Muscle layer of duodenum (tissue), 2 donors: ENCODE measurements around the gene MXD1.

Experiments
- H3K27ac ChIP-seq: one replicate; pipeline ENCODE4 v1.7.0; 2013; ENCODE audit warnings: mild to moderate bottlenecking, low read length
- H3K27me3 ChIP-seq: one replicate; pipeline ENCODE4 v1.7.0; 2013; ENCODE audit warnings: low read depth, mild to moderate bottlenecking, control low read depth, low read length
- H3K36me3 ChIP-seq, 2 donors: one replicate each; pipeline ENCODE4 v1.7.0; 2013; ENCODE audit warnings: low read length in 2 of 2, control low read depth in 1 of 2, mild to moderate bottlenecking in 1 of 2; ENCODE audit not compliant: insufficient read depth in 2 of 2, control insufficient read depth in 1 of 2
- H3K4me1 ChIP-seq, 2 donors: one replicate each; pipeline ENCODE4 v1.7.0; 2013; ENCODE audit warnings: low read length in 2 of 2, mild to moderate bottlenecking in 2 of 2, control low read depth in 1 of 2, moderate library complexity in 1 of 2; ENCODE audit not compliant: insufficient read depth in 2 of 2, control insufficient read depth in 1 of 2
- H3K4me3 ChIP-seq, 2 donors: one replicate each; pipeline ENCODE4 v1.7.0; 2013; ENCODE audit warnings: low read length in 2 of 2, low read depth in 1 of 2, mild to moderate bottlenecking in 1 of 2
- H3K9me3 ChIP-seq, 2 donors: one replicate each; pipeline ENCODE4 v1.7.0; 2013; ENCODE audit warnings: low read length in 2 of 2, control low read depth in 1 of 2, mild to moderate bottlenecking in 1 of 2; ENCODE audit not compliant: control insufficient read depth in 1 of 2
- donor health status: healthy.

MXD1 gene

DNA sequence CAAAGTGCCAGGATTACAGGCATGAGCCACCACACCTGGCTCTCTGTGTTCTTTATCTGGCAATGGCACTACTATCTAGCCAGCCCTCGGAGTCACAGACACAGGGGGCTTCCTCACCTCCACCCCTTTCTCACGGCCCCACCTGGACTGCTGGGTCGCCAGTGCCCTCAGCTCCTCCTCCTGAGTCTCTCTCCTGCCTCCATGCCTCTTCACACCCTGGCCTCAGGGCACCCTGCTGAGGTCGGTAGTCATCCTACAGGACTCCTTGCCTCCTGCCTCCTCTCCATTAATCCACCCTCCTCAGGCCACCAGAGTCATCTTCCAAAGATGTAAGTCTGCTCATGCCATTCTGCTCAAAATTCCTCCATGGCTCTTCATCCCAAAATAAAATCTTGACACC is 55.1 kb downstream of the MXD1 start:
- Histone ChIP-seq H3K4me1 (no peaks in the 10 kb centered on the region), H3K27me3 (no peaks in the 10 kb centered on the region), H3K36me3 (no peaks in the 10 kb centered on the region), H3K4me3 (no peak overlapping the region), H3K27ac (no peak overlapping the region), H3K9me3 (no peaks in the 10 kb centered on the region)

DNA sequence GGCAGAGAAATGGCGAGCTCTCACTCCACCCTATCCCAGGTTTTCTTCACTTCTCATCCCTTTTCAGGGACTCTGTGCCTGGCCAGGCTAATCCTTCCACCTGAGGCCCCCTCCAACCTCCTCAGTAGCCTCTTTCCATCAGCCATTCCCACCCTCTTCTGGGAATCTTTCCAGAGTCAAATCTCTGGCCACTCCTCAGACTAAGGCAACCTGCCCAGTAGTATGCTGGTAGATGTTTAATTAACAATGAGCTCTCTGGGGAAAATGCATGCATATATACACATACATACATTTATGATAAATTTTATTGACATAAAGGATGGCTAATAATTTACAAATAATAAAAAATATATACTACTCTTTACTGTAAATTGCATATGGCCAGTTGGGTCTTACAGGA is 57.9 kb downstream of the MXD1 start:
- Histone ChIP-seq H3K27ac (no peak overlapping the region), H3K36me3 (no peaks in the 10 kb centered on the region), H3K4me1 (no peaks in the 10 kb centered on the region), H3K4me3 (no peak overlapping the region), H3K27me3 (no peaks in the 10 kb centered on the region), H3K9me3 (no peaks in the 10 kb centered on the region)

DNA sequence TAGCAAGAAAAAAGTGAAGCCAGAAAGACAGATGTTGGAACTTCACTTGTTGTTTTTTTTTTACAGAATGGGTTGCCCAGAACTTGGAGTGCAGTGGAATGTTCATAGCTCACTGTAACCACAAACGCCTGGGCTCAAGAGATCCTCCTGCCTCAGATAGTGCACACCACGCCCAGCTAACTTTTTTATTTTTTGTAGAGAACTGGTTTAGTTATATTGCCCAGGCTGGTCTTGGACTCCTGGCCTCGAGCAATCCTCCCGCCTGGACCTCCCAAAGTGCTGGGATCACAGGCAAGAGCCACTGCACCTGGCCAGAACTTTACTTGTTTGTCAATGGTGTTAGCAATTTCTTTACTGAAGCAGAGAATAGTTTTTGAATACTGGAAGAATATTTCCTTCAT is 58.4 kb downstream of the MXD1 start:
- H3K4me1 ChIP-seq, result no peaks in the 10 kb centered on the region
- no peak overlapping the region for H3K4me3 ChIP-seq
- no peaks in the 10 kb centered on the region for H3K9me3 ChIP-seq
- H3K36me3 ChIP-seq, result no peaks in the 10 kb centered on the region
- H3K27me3 ChIP-seq, result no peaks in the 10 kb centered on the region
- no peak overlapping the region for H3K27ac ChIP-seq

DNA sequence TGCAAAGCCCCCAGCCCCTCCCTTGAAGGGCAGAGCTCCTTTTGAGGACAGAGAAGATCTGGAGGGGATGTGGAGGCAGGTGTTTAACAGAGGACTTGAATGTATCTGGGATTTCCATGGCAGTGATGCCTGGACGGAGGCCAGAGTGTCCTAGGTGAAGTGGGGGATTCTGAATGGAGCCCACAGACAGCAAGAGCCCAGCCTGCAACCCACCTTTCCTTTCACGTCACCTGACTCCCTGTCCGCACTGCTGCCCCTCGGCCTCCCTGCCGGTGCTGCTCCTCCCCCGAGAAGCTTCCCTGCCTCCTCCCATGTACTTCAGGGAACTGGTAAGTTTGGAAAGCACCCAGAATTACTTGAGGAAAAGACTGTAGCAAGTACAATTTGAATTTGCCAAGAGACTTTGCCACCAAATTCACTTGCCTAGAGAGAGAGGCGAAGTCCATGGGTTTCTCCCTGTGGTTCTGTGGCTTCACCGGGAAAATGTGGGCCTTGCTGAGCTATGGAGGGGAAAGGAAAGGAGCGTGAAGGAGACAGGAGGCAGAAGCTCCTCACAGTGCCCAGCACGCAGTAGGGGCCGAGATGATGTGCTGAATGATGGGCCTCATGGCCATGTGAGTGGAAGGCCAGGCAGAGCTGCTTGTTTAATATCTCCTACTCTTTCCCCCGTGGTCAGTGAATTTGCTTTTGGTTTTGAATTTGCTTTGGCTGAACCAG is 60.4 kb downstream of the MXD1 start:
- Histone ChIP-seq H3K9me3 (no peaks in the 10 kb centered on the region), H3K27me3 (no peaks in the 10 kb centered on the region), H3K36me3 (no peaks in the 10 kb centered on the region), H3K4me1 (no peaks in the 10 kb centered on the region), H3K4me3 (no peak overlapping the region), H3K27ac (no peak overlapping the region)

DNA sequence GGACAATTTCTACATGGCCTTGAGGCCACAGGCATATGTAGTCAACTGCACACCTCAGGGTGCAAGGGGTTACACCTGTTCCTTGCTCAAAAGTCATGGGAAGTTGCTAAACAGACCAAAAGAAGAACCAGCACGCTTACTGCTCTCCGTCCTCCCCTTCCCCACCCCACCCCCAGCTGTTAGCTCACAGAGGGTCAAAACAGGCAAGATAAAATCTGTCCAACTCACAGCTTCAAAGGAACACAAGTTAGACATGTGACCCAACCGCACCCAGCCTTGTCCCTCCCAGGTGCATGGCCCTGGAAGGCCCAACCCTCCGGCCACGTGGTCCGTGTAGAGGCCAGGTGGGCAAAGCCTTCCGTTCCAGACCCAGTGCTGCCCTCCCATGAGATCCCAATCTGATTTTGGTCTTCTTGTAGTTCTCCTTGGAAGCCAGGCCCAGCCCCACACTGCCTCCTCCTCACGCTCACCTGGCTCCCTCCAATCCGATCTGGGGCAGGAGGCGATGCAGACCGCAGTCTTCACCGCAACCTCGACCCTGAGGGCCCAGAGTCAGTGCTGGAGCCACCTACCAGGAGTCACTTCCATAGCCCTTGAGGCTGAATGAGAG is 61.0 kb downstream of the MXD1 start:
- Histone ChIP-seq H3K9me3 (no peaks in the 10 kb centered on the region), H3K4me3 (no peak overlapping the region), H3K4me1 (no peaks in the 10 kb centered on the region), H3K27me3 (no peaks in the 10 kb centered on the region), H3K27ac (no peak overlapping the region), H3K36me3 (no peaks in the 10 kb centered on the region)

DNA sequence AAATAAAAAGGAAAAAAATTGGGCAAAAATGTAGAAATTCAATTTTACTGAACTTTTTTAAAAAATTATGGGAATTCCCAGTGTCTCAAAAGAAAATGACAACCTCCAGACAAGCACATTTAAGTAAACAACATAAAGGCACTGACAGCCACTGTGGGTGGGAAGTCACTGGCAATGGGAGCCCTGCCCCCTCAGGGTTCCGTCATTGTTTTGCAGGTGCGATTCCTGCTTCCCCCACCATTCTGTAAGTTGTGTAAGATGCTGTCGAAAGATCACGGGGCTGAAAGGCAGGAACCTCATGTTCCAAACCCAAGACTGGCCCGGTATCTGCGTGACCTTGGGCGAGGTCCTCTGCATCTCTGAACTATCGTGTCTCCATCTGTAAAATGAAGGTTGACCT is 62.3 kb downstream of the MXD1 start:
- Histone ChIP-seq H3K4me3 (no peak overlapping the region), H3K27me3 (no peaks in the 10 kb centered on the region), H3K36me3 (no peaks in the 10 kb centered on the region), H3K4me1 (no peaks in the 10 kb centered on the region), H3K27ac (no peak overlapping the region), H3K9me3 (no peaks in the 10 kb centered on the region)

DNA sequence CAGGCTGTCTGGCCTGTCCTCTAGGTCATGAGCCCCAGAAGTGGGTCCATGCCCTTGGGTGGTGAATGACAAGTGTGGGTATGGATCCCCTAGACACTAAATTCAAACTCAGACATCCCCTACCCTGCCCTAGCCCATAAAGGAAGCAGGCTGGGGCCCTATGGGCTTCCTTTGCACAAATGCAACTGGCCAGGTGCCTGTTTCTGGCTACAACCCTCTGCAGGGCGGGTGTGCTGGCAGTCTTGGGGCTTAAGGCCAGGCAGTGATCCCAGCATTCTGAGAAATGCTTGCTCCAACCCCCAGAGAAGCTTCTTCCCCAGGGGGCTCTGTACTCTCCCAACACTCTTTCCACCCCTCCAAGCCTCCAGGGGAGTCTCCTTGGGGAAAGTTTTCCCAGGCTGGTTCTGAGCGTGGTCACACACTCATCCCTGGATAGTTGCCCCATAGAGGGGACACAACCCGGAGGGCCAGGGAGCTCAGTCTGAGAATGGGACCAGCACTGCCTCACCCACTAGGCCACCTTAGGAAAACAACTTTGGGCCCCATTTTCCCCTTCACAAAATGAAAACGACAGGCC is 63.1 kb downstream of the MXD1 start:
- Histone ChIP-seq H3K9me3 (no peaks in the 10 kb centered on the region), H3K4me1 (no peaks in the 10 kb centered on the region), H3K36me3 (no peaks in the 10 kb centered on the region), H3K4me3 (no peak overlapping the region), H3K27ac (no peak overlapping the region), H3K27me3 (no peaks in the 10 kb centered on the region)

DNA sequence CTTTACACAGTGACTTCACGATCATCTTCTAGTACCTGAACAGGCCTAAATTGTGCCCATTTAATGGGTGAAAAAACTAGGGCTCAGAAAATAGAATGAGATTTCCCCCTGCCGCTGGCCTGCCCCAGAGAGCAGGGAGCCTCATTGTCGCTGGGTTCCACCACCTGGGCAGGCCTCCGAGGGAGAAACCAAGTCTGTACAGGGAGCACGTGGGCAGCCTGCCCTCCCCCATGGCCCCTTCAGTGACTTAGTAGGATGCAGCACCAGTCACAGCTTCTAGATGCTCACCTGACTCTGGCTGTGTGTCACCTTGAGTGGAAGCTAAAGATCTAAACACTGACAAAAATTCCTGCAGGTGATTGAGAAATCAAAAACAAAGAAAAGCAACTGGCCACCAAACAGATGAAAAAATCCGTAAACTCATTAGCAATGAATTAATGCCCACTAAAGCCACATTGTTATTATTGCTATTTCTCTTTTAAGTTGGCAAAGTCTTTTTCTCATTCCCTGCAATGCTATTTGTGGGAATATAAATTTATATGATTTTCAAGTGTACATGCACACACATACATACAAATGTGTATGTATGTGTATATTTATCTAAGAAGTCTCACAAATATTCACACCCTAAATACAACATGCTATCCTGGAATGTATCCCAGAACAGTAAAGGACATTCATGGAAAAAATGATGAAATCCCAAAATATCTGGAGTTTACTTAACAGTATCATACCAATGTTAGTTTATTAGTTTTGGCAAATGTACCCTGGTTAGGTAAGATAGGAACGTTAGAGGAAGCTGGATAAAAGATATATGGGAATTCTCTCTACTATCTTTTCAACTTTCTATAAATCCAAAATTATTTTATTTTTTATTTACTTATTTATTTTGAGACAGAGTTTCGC is 65.2 kb downstream of the MXD1 start:
- Histone ChIP-seq H3K27ac (no peak overlapping the region), H3K36me3 (no peaks in the 10 kb centered on the region), H3K4me3 (no peak overlapping the region), H3K9me3 (no peaks in the 10 kb centered on the region), H3K27me3 (no peaks in the 10 kb centered on the region), H3K4me1 (no peaks in the 10 kb centered on the region)

DNA sequence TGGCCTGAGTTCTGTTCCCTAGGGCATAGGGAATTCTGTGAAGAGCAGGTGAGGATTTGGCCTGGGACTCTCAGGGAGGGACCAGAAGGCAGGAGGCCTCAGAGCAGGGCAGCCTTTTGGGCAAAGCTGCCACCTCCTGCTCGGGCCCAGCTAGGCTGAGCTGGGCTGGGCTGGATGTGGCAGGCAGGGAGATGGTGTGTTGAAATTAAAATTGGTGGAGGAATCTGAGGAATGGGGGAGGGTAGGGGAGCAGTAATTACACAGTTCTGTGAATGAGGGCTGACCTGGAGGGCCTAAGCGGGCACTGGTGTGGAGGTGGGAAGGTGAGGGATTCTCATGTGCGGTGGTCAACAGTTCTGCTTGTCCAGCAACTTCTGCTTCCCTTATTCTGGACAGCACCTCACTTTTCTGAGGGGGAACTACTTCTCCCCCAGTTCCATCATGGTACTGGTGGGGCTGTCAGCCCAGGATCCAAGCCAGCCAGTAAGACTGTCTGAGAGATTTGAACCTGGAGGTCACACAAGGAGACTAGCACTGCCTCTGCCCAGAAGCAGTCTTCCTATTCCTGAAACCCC is 68.6 kb downstream of the MXD1 start:
- no peak overlapping the region for H3K27ac ChIP-seq
- no peaks in the 10 kb centered on the region for H3K9me3 ChIP-seq
- H3K4me1 ChIP-seq, result no peaks in the 10 kb centered on the region
- H3K4me3 ChIP-seq, result no peak overlapping the region
- no peaks in the 10 kb centered on the region for H3K36me3 ChIP-seq
- no peaks in the 10 kb centered on the region for H3K27me3 ChIP-seq

DNA sequence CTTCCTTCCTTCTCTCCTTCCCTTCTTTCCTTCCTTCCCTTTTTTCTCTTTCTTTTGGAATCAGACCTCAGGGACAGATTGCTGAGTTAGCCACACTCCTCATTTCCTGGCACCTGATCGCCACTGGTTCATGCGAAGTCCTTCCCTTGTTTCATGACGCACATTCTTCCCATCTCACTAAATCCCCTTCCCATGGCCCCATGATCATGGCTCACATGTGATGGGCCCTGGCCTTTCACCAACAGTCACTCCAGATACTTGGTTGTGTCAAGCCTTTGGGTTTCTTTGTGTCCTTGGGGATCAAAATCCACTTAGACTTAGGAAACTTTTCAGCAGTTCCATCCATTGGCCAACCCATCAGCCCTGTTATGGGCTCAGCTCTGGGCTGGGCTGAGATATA is 70.3 kb downstream of the MXD1 start:
- Histone ChIP-seq H3K9me3 (no peaks in the 10 kb centered on the region), H3K36me3 (no peaks in the 10 kb centered on the region), H3K27me3 (no peaks in the 10 kb centered on the region), H3K27ac (no peak overlapping the region), H3K4me3 (no peak overlapping the region), H3K4me1 (no peaks in the 10 kb centered on the region)

DNA sequence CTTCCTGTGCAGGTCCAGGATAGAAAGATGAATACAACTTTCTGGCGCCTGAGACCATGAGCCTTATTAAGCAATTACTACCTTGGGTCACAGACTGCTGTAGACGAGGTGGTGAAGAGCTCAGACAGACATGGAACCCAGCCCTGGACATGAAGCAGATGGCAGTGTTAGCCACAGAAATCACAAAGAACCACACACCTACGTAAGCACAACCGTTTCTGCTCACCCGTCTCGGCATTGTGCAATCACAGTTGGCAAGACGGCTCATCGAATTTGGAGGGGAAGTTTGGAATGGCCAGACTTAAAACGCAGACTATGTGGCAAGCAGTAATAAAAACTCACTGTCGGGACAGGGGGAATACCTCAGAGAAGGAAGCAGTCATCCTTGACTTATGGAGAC is 70.8 kb downstream of the MXD1 start:
- no peak overlapping the region for H3K4me3 ChIP-seq
- H3K36me3 ChIP-seq, result no peaks in the 10 kb centered on the region
- H3K27ac ChIP-seq, result no peak overlapping the region

More for the DNA sequence above, 70.8 kb downstream of the MXD1 start:
- Histone ChIP-seq H3K27me3 (no peaks in the 10 kb centered on the region), H3K9me3 (no peaks in the 10 kb centered on the region), H3K4me1 (no peaks in the 10 kb centered on the region)
